B cell (primary cell): ENCODE measurements around the gene RCBTB1. TPM values are rescaled to one million over a fixed set of nuclear protein-coding genes. Genes with fewer than 3 reads are reported as not detected.

Experiments used
- ATAC-seq: fragments of 200-7000 bp; cut with Tn5 transposase; one replicate; pipeline ENCODE4 v1.10.0; 2021; ENCODE audit warnings: low read depth, mild to moderate bottlenecking, moderate number of reproducible peaks, moderate library complexity
- CTCF ChIA-PET: fragments of 350-600 bp; sonication (Branson Sonifier 250); formaldehyde crosslinking; loops from one replicate; lab custom pipeline; 2021; ENCODE audit warnings: antibody characterized with exemption, inconsistent platforms; lab: Charles Lee
- POLR2A ChIA-PET: fragments of 350-600 bp; sonication (Branson Sonifier 250); formaldehyde crosslinking; loops from one replicate; lab custom pipeline; 2021; ENCODE audit warnings: antibody characterized with exemption; lab: Charles Lee
- DNase-seq: peaks from one replicate; pipeline ENCODE4 v3.0.0; 2013
- H2AFZ ChIP-seq: 2 replicates; pipeline ENCODE4 v1.6.1; 2012; ENCODE audit warnings: mild to moderate bottlenecking, low read depth, low read length; ENCODE audit not compliant: insufficient read depth, poor library complexity, severe bottlenecking
- H3K27ac ChIP-seq, 2 donors: 1 replicate in 1 of 2; 2 replicates in 1 of 2; pipeline ENCODE4 v1.5.1; 2012 to 2013; ENCODE audit warnings: low read length in 2 of 2, mild to moderate bottlenecking in 2 of 2, moderate library complexity in 1 of 2
- H3K27me3 ChIP-seq, 4 experiments: fragments of 200-600 bp in 1 of 4; sonication (generic) in 1 of 4; replicated peaks in 1 of 4; 1 replicate in 2 of 4; 2 replicates in 2 of 4; pipeline versions ENCODE4 v1.6.1 to v1.7.0; 2013 to 2016; ENCODE audit warnings: low read length in 3 of 4, mild to moderate bottlenecking in 2 of 4, mixed read lengths in 1 of 4, moderate library complexity in 1 of 4; ENCODE audit not compliant: insufficient read depth in 4 of 4, control insufficient read depth in 3 of 4; ENCODE audit errors: control extremely low read depth in 1 of 4
- H3K36me3 ChIP-seq, 2 experiments: replicated peaks in 1 of 2; 1 replicate in 1 of 2; 2 replicates in 1 of 2; pipeline versions ENCODE4 v1.6.1 to v1.7.1; 2013; ENCODE audit warnings: low read length in 1 of 2; ENCODE audit not compliant: insufficient read depth in 2 of 2, control insufficient read depth in 1 of 2; ENCODE audit errors: control extremely low read depth in 1 of 2, extremely low read depth in 1 of 2
- H3K4me1 ChIP-seq, 2 donors: fragments of 200-600 bp in 1 of 2; sonication (generic) in 1 of 2; 1 replicate in 1 of 2; 2 replicates in 1 of 2; pipeline versions ENCODE4 v1.5.1 to v1.6.1; 2013 to 2017; ENCODE audit warnings: low read length in 2 of 2; ENCODE audit not compliant: control insufficient read depth in 2 of 2, insufficient read depth in 2 of 2
- H3K4me2 ChIP-seq: replicated peaks from 2 replicates; pipeline ENCODE3; 2012; ENCODE audit warnings: mild to moderate bottlenecking, low read depth, low read length; ENCODE audit not compliant: poor library complexity, severe bottlenecking
- H3K4me3 ChIP-seq, 5 experiments: fragments of 200-600 bp in 1 of 5; sonication (generic) in 1 of 5; 1 replicate in 3 of 5; 2 replicates in 2 of 5; pipeline versions ENCODE4 v1.5.1 to v1.7.0; 2011 to 2016; ENCODE audit warnings: low read length in 4 of 5, mild to moderate bottlenecking in 4 of 5, low read depth in 2 of 5, control low read depth in 1 of 5, moderate library complexity in 1 of 5; ENCODE audit not compliant: insufficient read depth in 1 of 5; ENCODE audit errors: control extremely low read depth in 1 of 5, extremely low read depth in 1 of 5
- H3K79me2 ChIP-seq: fragments of 200-600 bp; sonication (generic); one replicate; pipeline ENCODE4 v1.6.0; 2016; ENCODE audit warnings: low read length; ENCODE audit not compliant: control insufficient read depth, insufficient read depth
- H3K9ac ChIP-seq: fragments of 200-600 bp; sonication (generic); 2 replicates; pipeline ENCODE4 v1.6.1; 2017; ENCODE audit warnings: mild to moderate bottlenecking, low read length, moderate library complexity
- H3K9me3 ChIP-seq, 3 donors: one replicate each; pipeline versions ENCODE4 v1.6.1 to v1.7.1; 2013; ENCODE audit warnings: low read length in 2 of 3; ENCODE audit not compliant: control insufficient read depth in 2 of 3, insufficient read depth in 1 of 3; ENCODE audit errors: control extremely low read depth in 1 of 3
- H4K20me1 ChIP-seq: 2 replicates; pipeline ENCODE4 v1.6.0; 2012; ENCODE audit warnings: mild to moderate bottlenecking, low read length; ENCODE audit not compliant: insufficient read depth, control insufficient read depth, poor library complexity, severe bottlenecking
- H3K27ac Mint-ChIP-seq: one replicate; pipeline ENCODE4 v1.8.0; 2021; ENCODE audit warnings: mixed read lengths
- H3K27me3 Mint-ChIP-seq: one replicate; pipeline ENCODE4 v1.8.0; 2021; ENCODE audit warnings: mixed read lengths
- H3K4me1 Mint-ChIP-seq: one replicate; pipeline ENCODE4 v1.8.0; 2021; ENCODE audit warnings: mixed read lengths
- H3K4me3 Mint-ChIP-seq: one replicate; pipeline ENCODE4 v1.8.0; 2021; ENCODE audit warnings: mixed read lengths
- H3K9me3 Mint-ChIP-seq: one replicate; pipeline ENCODE4 v1.8.0; 2022; ENCODE audit warnings: mixed read lengths; ENCODE audit not compliant: insufficient read depth
- EZH2 ChIP-seq: IDR thresholded peaks from 2 replicates; pipeline ENCODE4 v1.6.1; 2012; ENCODE audit warnings: borderline replicate concordance, low read depth, mild to moderate bottlenecking, moderate library complexity, low read length; ENCODE audit not compliant: insufficient read depth, poor library complexity, severe bottlenecking
- WGBS: methylation state at CpG from one replicate; pipeline ENCODE4 v1.1.5; 2013; ENCODE audit warnings: missing lambda C conversion rate; ENCODE audit not compliant: insufficient coverage; 5-methylcytosine and 5-hydroxymethylcytosine counted together
- intact Hi-C: fragments of 100-400 bp; cut with micrococcal nuclease; formaldehyde crosslinking; loops from one replicate; pipeline ENCODE4 v1.10.0; 2022
- polyA plus RNA-seq: library from polyadenylated mRNA; depleted of rRNA; stranded (reverse); fragments of >200 nt; gene quantifications from 2 replicates; pipeline ENCODE4 v1.2.3, GENCODE V29; 2012
- total RNA-seq, 2 donors: library from RNA; stranded (reverse); fragments of 120-200 nt in 1 of 2; gene quantifications; 1 replicate in 1 of 2; 2 replicates in 1 of 2; pipeline versions ENCODE4 v1.2.3 to v1.2.4, GENCODE V29; 2013 to 2022
- TF ChIP-seq, protein P1 (sequence below): fragments of 200-600 bp; IDR thresholded peaks from one replicate; pipeline ENCODE4 v1.8.0; 2022; ENCODE audit warnings: antibody characterized with exemption, mild to moderate bottlenecking

The RCBTB1 gene
- total and polyA plus RNA-seq, 2 donors (not counting 1 experiment from before 2014, with no cell fraction given) = 10.7 to 35.2 TPM

DNA sequence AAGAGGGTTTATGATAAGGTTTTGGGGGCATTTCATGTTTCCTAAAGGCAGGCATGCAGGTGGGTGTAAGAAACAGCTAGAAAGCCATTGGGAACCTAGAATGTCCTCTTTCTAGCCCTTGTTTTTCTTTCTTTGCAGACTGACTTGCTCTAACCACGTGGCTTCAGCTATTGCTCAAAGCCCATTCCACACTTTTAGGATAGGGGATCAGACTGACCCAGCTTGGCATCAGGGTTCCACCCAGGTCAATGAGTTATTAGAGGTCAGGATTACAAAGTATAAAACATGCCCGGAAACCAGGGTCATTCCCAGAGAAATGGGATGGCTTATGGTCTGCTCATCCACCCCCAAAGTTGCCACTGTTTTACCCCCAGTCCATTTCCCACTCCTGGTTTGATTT lies 72.8 kb downstream of the RCBTB1 start:
- no peak overlapping the region for H3K27ac Mint-ChIP-seq
- H4K20me1 ChIP-seq = no peaks in the 10 kb centered on the region
- CTCF ChIA-PET = interaction anchor here (1.3 kb wide), 1 partner anchor 9 kb away, joined by 3 read pairs; no protein-coding TSS in a partner anchor

DNA sequence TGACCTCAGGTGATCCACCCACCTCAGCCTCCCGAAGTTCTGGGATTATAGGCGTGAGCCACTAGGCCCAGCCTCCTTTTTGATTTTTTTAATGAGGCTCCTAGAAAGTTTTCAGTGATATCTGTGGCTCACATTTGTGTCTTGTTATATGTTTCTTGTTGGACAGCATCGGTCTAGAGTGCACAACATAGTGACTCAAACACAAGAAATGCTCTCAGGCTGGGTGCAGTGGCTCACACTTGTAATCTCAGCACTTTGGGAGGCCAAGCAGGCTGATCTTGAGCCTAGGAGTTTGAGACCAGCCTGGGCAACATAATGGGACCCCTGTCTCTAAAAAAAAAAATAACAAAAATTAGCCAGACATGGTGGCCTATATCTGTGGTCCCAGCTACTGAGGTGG lies 81.4 kb downstream of the RCBTB1 start:
- TF ChIP-seq, protein P1, sequence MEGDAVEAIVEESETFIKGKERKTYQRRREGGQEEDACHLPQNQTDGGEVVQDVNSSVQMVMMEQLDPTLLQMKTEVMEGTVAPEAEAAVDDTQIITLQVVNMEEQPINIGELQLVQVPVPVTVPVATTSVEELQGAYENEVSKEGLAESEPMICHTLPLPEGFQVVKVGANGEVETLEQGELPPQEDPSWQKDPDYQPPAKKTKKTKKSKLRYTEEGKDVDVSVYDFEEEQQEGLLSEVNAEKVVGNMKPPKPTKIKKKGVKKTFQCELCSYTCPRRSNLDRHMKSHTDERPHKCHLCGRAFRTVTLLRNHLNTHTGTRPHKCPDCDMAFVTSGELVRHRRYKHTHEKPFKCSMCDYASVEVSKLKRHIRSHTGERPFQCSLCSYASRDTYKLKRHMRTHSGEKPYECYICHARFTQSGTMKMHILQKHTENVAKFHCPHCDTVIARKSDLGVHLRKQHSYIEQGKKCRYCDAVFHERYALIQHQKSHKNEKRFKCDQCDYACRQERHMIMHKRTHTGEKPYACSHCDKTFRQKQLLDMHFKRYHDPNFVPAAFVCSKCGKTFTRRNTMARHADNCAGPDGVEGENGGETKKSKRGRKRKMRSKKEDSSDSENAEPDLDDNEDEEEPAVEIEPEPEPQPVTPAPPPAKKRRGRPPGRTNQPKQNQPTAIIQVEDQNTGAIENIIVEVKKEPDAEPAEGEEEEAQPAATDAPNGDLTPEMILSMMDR = no peak
- no peak for TF ChIP-seq EZH2
- H3K27me3 Mint-ChIP-seq = no peaks in the 10 kb centered on the region
- H2AFZ ChIP-seq = no peak overlapping the region
- H3K27ac Mint-ChIP-seq = no peak overlapping the region
- no peaks in the 10 kb centered on the region for H3K27me3 ChIP-seq
- H4K20me1 ChIP-seq = no peaks in the 10 kb centered on the region
- 100% methylated on average over 3 of the region's 3 CpGs for WGBS
- no peak overlapping the region for H3K4me3 ChIP-seq
- no peaks in the 10 kb centered on the region for H3K9me3 ChIP-seq
- DNase-seq = no peak
- POLR2A ChIA-PET = no interaction called here
- H3K9ac ChIP-seq = no peak overlapping the region
- peaks cover 19% of the 10 kb centered on the region for H3K4me1 Mint-ChIP-seq
- ATAC-seq = no peak
- peaks cover 6 to 29% of the 10 kb centered on the region in 2 experiments for H3K36me3 ChIP-seq
- intact Hi-C loops = no loop called here
- H3K4me1 ChIP-seq = no peaks in the 10 kb centered on the region
- H3K27ac ChIP-seq = no peak overlapping the region
- CTCF ChIA-PET = interaction anchor here (1.6 kb wide), 1 partner anchor 36 kb away, joined by 3 read pairs; no protein-coding TSS in a partner anchor
- peaks cover 4% of the 10 kb centered on the region for H3K79me2 ChIP-seq
- no peak overlapping the region for H3K4me2 ChIP-seq
- no peak overlapping the region for H3K4me3 Mint-ChIP-seq
- no peaks in the 10 kb centered on the region for H3K9me3 Mint-ChIP-seq

More for the DNA sequence above, 72.8 kb downstream of the RCBTB1 start:
- no peak overlapping the region for H3K27ac ChIP-seq
- no peaks in the 10 kb centered on the region for H3K9me3 Mint-ChIP-seq
- H3K36me3 ChIP-seq = peaks cover 21 to 45% of the 10 kb centered on the region in 2 experiments
- ATAC-seq (no peak), DNase-seq (no peak)
- no peaks in the 10 kb centered on the region for H3K9me3 ChIP-seq
- peaks cover 13% of the 10 kb centered on the region for H3K79me2 ChIP-seq
- H3K4me3 Mint-ChIP-seq = no peak overlapping the region
- no peaks in the 10 kb centered on the region for H3K4me1 ChIP-seq
- H3K27me3 Mint-ChIP-seq = no peaks in the 10 kb centered on the region
- H3K9ac ChIP-seq = no peak overlapping the region
- intact Hi-C loops = no loop called here
- no peaks in the 10 kb centered on the region for H3K27me3 ChIP-seq
- WGBS = 100% methylated on average over 2 of the region's 2 CpGs
- no peak overlapping the region for H3K4me3 ChIP-seq
- peaks cover 4% of the 10 kb centered on the region for H3K4me1 Mint-ChIP-seq
- H2AFZ ChIP-seq = no peak overlapping the region
- H3K4me2 ChIP-seq = no peak overlapping the region
- no peak for TF ChIP-seq EZH2
- TF ChIP-seq, protein P1 = no peak
- POLR2A ChIA-PET = no interaction called here
